Measurements from ENCODE around the gene ACP1.
A peak's percentile ranks its signal among the peaks of the same experiment; 100 is the strongest.

Gene ACP1

DNA sequence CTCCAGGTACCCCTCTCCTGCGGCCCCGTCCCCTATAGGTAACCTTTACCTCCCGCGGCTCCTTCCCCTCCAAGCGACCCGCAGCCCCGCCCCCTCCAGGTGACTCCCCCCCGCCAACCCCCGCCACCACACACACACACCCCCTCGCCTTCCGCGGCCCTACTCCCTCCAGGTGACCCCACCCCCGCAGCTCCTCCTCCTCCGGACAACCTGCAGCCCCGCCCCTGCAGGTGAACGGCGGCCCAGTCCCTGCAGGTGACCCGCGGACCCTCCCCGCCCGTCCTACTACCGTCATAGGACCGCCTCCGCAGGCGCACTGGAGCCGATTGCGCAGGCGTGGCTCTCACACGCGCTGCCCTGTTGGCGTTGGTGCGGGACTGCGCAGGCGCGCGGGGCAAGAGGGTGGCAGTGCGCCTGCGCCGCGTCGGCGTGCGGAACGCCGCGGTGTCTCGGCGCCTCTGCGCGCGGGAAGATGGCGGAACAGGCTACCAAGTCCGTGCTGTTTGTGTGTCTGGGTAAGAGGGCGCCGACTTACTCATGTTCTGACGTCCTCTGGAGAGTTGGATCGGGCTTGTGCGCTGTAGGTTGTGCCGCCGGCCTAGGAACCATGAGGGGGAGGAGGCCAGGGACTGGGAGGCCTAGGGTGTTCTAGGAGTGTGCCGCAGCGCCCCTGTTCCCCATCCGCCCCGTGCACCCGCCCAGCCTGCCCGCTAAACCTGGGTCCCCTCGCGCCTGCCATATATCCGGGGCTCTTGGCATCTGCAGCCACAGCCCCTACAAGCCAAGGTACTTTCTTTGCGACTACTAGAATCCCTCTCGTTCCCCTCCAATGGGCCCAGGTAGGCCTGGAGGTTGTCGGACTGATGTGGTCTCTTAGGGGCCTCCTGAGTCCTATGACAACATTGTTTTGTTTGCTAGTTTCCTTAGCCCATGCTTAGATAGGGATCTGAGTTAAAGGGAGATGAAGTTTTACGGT is at the start of gene ACP1:
TSS of gene ACP1 (plus strand) at position 455 of the 976 bp plus-strand sequence. CDS start at position 473, 18 bp downstream.
- peak within 1 kb of the TSS; percentile 70 for H3K4me3 ChIP-seq (ENCODE audit: low read depth, low read length)
- no peak for TF ChIP-seq CTCF (IDR thresholded peaks at IDR 0.05; ENCODE audit: borderline replicate concordance, insufficient read depth, low read depth, low read length)

DNA sequence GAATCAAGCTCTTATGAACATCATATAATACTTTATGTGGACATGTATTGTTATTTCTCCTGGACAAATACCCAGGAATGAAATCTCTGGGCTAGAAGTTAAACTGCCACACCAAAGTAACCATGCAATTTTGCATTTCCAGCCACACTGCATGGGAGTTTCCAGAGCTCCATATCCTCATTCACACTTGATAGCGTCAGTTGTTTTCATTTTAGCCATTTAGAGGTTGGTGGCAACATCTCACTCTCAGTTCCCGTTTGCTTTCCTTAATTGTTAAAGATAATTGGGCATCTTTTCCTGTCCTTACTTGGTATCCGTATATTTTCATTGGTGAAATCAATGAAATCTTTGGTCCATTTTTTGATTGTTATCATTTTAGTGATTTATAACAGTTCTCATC is 48.7 kb upstream of the ACP1 start:
- no peak for TF ChIP-seq CTCF (IDR thresholded peaks at IDR 0.05; ENCODE audit: borderline replicate concordance, insufficient read depth, low read depth, low read length)
- no peak overlapping the region for H3K4me3 ChIP-seq (ENCODE audit: low read depth, low read length)

- no peak for TF ChIP-seq CTCF (IDR thresholded peaks at IDR 0.05; ENCODE audit: borderline replicate concordance, insufficient read depth, low read depth, low read length)
- H3K4me3 ChIP-seq (ENCODE audit: low read depth, low read length), result no peak overlapping the region
Observed at GRCh38 chr2:223451-223850, 41.3 kb upstream of the ACP1 start.

- H3K4me3 ChIP-seq (ENCODE audit: low read depth, low read length), result no peak overlapping the region
- TF ChIP-seq CTCF (IDR thresholded peaks at IDR 0.05; ENCODE audit: borderline replicate concordance, insufficient read depth, low read depth, low read length), result no peak
Observed at GRCh38 chr2:223971-224760, 40.6 kb upstream of the ACP1 start.

- no peak overlapping the region for H3K4me3 ChIP-seq (ENCODE audit: low read depth, low read length)
- TF ChIP-seq CTCF (IDR thresholded peaks at IDR 0.05; ENCODE audit: borderline replicate concordance, insufficient read depth, low read depth, low read length), result no peak
Observed at GRCh38 chr2:228115-228514, 36.6 kb upstream of the ACP1 start.

DNA sequence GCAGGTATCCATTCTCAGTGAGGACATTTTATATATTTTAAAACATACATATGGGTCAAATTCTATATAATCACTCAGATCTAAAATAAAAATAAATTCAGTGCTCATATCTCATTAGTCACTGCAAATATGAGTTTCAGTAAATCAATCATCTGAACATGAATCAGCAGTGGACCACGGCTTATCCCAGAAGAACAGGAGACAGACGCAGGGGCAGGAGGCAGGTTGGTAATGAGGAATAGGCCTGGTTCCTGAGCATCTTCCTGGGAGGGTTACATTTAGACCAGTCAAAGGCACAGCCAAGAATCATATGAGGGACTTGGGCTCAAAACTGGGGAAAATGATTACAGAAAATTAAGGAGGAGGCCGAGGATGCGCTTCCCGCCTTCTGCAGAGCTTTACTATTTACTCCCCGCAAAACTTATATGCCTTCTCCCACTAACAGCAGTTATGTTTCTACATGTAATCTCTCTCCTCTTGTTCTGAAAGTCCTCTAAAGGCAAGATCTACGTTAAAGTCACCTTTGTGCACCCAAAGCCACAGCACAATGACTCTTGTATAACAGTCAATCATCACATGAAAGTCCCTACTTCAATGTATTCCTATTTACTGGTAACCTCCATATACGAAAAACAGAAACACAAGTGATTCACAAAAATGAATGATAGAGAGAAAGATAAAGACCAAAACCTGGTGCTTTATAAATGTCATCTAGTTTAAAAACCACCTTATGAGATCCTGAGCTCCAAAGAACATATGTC is 36.0 kb upstream of the ACP1 start:
- H3K4me3 ChIP-seq (ENCODE audit: low read depth, low read length), result no peak overlapping the region
- TF ChIP-seq CTCF (IDR thresholded peaks at IDR 0.05; ENCODE audit: borderline replicate concordance, insufficient read depth, low read depth, low read length), result no peak
